Measurements from ENCODE around the gene CAMK1D. TPM values are rescaled to one million over a fixed set of nuclear protein-coding genes. Genes with fewer than 3 reads are reported as not detected.

Gene CAMK1D
- total and polyA plus RNA-seq, 10 of the 15 experiments (the other 5 are each of a cell fraction or from before 2014, with no cell fraction given): 2.1 to 35.5 (median 14.7) TPM

DNA sequence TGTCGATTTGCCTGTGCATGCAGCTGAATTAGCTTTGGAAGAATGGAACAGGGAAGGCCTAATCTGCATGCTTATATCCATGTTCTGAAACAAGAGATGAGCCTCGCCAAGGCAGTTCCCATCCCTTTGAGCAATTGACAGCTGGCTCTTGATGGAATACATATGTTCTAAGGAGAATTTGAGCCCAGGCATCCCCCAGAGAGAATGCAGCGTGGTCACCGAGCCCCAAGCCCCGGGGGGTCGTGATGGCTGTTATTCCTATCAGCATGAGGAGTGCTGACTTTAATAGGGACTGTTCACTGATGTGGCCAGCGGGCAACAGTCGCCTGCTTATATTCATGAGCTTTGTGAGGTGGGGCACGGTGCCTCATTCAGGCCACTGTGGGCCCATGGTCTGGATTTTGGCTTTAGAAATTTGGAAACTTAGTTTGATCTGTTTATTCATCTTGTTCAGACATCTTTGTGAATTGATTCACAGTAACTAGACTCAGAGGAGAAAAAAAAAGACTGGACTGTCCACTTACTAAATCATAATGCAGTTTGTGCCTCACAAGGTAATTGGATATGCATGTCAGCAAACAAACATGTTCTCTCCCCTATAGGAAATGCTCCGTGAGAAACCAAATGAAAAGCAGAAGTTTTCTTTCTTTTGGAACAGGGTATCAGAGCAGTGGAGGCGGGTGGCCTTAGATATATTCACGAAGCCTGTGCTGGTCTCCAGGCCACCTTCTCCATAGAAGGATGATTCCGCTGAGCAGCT, 447.2 kb downstream of the CAMK1D start:
- ChIA-PET CTCF (no interaction called here), RAD21 (ENCODE audit: unreplicated experiment) (no interaction called here), SMC1A (ENCODE audit: uncharacterized antibody, unreplicated experiment) (no interaction called here), POLR2A (no interaction called here)
- no peaks in the 10 kb centered on the region for H3K27me3 ChIP-seq (replicated peaks in 1 of 2; ENCODE audit: control insufficient read depth in 2 of 2, insufficient read depth in 2 of 2, low read length in 1 of 2)
- H3K4me2 ChIP-seq (ENCODE audit: control insufficient read depth, insufficient read depth): no peak overlapping the region
- DNase-seq (ENCODE audit: low read depth, low spot score) (no peak), ATAC-seq (no peak), FAIRE-seq (no peak)
- no peaks in the 10 kb centered on the region for H3K9me3 ChIP-seq (replicated peaks; ENCODE audit: control insufficient read depth, insufficient read depth, low read length)
- H3K27ac ChIP-seq (ENCODE audit: control insufficient read depth, insufficient read depth): no peak overlapping the region
- no peak for TF ChIP-seq RB1 (IDR thresholded peaks at IDR 0.05; ENCODE audit: borderline replicate concordance)
- TF ChIP-seq, protein P1, sequence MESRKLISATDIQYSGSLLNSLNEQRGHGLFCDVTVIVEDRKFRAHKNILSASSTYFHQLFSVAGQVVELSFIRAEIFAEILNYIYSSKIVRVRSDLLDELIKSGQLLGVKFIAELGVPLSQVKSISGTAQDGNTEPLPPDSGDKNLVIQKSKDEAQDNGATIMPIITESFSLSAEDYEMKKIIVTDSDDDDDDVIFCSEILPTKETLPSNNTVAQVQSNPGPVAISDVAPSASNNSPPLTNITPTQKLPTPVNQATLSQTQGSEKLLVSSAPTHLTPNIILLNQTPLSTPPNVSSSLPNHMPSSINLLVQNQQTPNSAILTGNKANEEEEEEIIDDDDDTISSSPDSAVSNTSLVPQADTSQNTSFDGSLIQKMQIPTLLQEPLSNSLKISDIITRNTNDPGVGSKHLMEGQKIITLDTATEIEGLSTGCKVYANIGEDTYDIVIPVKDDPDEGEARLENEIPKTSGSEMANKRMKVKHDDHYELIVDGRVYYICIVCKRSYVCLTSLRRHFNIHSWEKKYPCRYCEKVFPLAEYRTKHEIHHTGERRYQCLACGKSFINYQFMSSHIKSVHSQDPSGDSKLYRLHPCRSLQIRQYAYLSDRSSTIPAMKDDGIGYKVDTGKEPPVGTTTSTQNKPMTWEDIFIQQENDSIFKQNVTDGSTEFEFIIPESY (IDR thresholded peaks at IDR 0.05): no peak
- no peak for TF ChIP-seq SPI1 (IDR thresholded peaks at IDR 0.05; ENCODE audit: borderline replicate concordance, insufficient read depth, low read depth, low read length)
- TF ChIP-seq PAX5 (IDR thresholded peaks at IDR 0.05; ENCODE audit: borderline replicate concordance, low read depth, low read length): no peak
- TF ChIP-seq, protein P2, sequence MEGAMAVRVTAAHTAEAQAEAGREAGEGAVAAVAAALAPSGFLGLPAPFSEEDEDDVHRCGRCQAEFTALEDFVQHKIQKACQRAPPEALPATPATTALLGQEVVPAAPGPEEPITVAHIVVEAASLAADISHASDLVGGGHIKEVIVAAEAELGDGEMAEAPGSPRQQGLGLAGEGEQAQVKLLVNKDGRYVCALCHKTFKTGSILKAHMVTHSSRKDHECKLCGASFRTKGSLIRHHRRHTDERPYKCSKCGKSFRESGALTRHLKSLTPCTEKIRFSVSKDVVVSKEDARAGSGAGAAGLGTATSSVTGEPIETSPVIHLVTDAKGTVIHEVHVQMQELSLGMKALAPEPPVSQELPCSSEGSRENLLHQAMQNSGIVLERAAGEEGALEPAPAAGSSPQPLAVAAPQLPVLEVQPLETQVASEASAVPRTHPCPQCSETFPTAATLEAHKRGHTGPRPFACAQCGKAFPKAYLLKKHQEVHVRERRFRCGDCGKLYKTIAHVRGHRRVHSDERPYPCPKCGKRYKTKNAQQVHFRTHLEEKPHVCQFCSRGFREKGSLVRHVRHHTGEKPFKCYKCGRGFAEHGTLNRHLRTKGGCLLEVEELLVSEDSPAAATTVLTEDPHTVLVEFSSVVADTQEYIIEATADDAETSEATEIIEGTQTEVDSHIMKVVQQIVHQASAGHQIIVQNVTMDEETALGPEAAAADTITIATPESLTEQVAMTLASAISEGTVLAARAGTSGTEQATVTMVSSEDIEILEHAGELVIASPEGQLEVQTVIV (IDR thresholded peaks at IDR 0.05; ENCODE audit: borderline replicate concordance, partially characterized antibody): no peak
- TF ChIP-seq BMI1 (IDR thresholded peaks at IDR 0.05; ENCODE audit: borderline replicate concordance): no peak
- TF ChIP-seq EZH2 (IDR thresholded peaks at IDR 0.05; ENCODE audit: borderline replicate concordance, control insufficient read depth, low read depth, low read length): no peak
- TF ChIP-seq ZBED1 (IDR thresholded peaks at IDR 0.05; ENCODE audit: borderline replicate concordance): no peak
- TF ChIP-seq SREBF2 (IDR thresholded peaks at IDR 0.05; ENCODE audit: low read length): no peak
- TF ChIP-seq KLF5 (IDR thresholded peaks at IDR 0.05; ENCODE audit: partially characterized antibody): no peak
- TF ChIP-seq MXI1 (IDR thresholded peaks at IDR 0.05; ENCODE audit: low read depth, low read length): no peak
- TF ChIP-seq SMARCA5 (IDR thresholded peaks at IDR 0.05): no peak
- TF ChIP-seq STAT1 (conservative IDR thresholded peaks at IDR 0.05): no peak
- TF ChIP-seq ETV6 (conservative IDR thresholded peaks at IDR 0.05 in 1 of 2, IDR thresholded peaks at IDR 0.05 in 1 of 2; ENCODE audit: borderline replicate concordance in 1 of 2, low read depth in 1 of 2): no peak
- TF ChIP-seq TCF12 (IDR thresholded peaks at IDR 0.05; ENCODE audit: low read depth, low read length): no peak
- no peak for TF ChIP-seq RAD51 (IDR thresholded peaks at IDR 0.05)
- no peak for TF ChIP-seq DPF2 (IDR thresholded peaks at IDR 0.05)
- no peak for TF ChIP-seq IKZF1 (conservative IDR thresholded peaks at IDR 0.05)
- TF ChIP-seq, protein P3, sequence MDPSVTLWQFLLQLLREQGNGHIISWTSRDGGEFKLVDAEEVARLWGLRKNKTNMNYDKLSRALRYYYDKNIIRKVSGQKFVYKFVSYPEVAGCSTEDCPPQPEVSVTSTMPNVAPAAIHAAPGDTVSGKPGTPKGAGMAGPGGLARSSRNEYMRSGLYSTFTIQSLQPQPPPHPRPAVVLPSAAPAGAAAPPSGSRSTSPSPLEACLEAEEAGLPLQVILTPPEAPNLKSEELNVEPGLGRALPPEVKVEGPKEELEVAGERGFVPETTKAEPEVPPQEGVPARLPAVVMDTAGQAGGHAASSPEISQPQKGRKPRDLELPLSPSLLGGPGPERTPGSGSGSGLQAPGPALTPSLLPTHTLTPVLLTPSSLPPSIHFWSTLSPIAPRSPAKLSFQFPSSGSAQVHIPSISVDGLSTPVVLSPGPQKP (IDR thresholded peaks at IDR 0.05; ENCODE audit: low read depth, low read length): no peak
- no peak for TF ChIP-seq SMC3 (IDR thresholded peaks at IDR 0.05; ENCODE audit: borderline replicate concordance, low read length)
- H3K79me2 ChIP-seq (ENCODE audit: control insufficient read depth, insufficient read depth, low read length): no peaks in the 10 kb centered on the region
- H3K9ac ChIP-seq (ENCODE audit: control insufficient read depth, insufficient read depth, low read length): no peak overlapping the region
- 77% methylated on average over 13 of the region's 13 CpGs for WGBS (ENCODE audit: insufficient coverage, insufficient replicate concordance, low lambda C conversion rate, missing lambda C conversion rate)
- no peaks in the 10 kb centered on the region for H3K4me1 ChIP-seq (ENCODE audit: control insufficient read depth, insufficient read depth, low read length)
- BruUV-seq (replicated peaks): no TSS peak
- H2AFZ ChIP-seq (ENCODE audit: control insufficient read depth, low read depth, low read length): no peak overlapping the region
- intact Hi-C loops (cut with micrococcal nuclease; ENCODE audit: unreplicated experiment) (no loop called here), in situ Hi-C loops (cut with MboI) (no loop called here)
- H3K36me3 ChIP-seq (ENCODE audit: control insufficient read depth in 2 of 2, insufficient read depth in 2 of 2, low read length in 1 of 2): no peaks in the 10 kb centered on the region
- no peak overlapping the region for H3K4me3 ChIP-seq
- no peaks in the 10 kb centered on the region for H4K20me1 ChIP-seq (ENCODE audit: control insufficient read depth, insufficient read depth)

Data from GM12878 (cell line).